ENCODE data around the gene INO80D.
A peak's percentile ranks its signal among the peaks of the same experiment; 100 is the strongest.
"Not testable (repeated sequence)": the region's sequence is repeated elsewhere in the genome, so short reads cannot be mapped to it uniquely, and the experiment has no call there.

The INO80D gene

GRCh38 chr2:206082298-206082843, 3.6 kb downstream of the INO80D start:
- DNase-seq = no peak

- no peak for DNase-seq
These were observed 5.0 kb downstream of the INO80D start for GRCh38 chr2:206080927-206081326.

GRCh38 chr2:206079699-206080465, 6.1 kb downstream of the INO80D start:
- no peak for DNase-seq

GRCh38 chr2:206077879-206078278, 8.1 kb downstream of the INO80D start:
- not testable (repeated sequence) for DNase-seq

GRCh38 chr2:206075113-206075512, 10.9 kb downstream of the INO80D start:
- DNase-seq = peak in 1 of 2 experiments; percentile 2

- DNase-seq = no peak
These were observed 14.2 kb downstream of the INO80D start for GRCh38 chr2:206071807-206072206.

GRCh38 chr2:206069417-206069816, 16.6 kb downstream of the INO80D start:
- no peak for DNase-seq

- no peak for DNase-seq
These were observed 17.8 kb downstream of the INO80D start for GRCh38 chr2:206068207-206068606.

- DNase-seq = no peak
These were observed 21.9 kb downstream of the INO80D start for GRCh38 chr2:206064077-206064476.

- DNase-seq = no peak
These were observed 22.3 kb downstream of the INO80D start for GRCh38 chr2:206063635-206064034.

GRCh38 chr2:206062724-206063123, 23.2 kb downstream of the INO80D start:
- no peak for DNase-seq

- no peak for DNase-seq
These were observed 29.7 kb downstream of the INO80D start for GRCh38 chr2:206056286-206056685.

- DNase-seq = no peak
These were observed 31.0 kb downstream of the INO80D start for GRCh38 chr2:206054952-206055351.

- no peak for DNase-seq
These were observed 34.1 kb downstream of the INO80D start for GRCh38 chr2:206051912-206052311.

- DNase-seq = no peak
These were observed 36.6 kb downstream of the INO80D start for GRCh38 chr2:206049392-206049791.

GRCh38 chr2:206045251-206045650, 40.7 kb downstream of the INO80D start:
- no peak for DNase-seq

GRCh38 chr2:206040525-206040924, 45.4 kb downstream of the INO80D start:
- no peak for DNase-seq

- DNase-seq = not testable (repeated sequence)
These were observed 50.6 kb downstream of the INO80D start for GRCh38 chr2:206035393-206035792.

GRCh38 chr2:206033452-206033851, 52.5 kb downstream of the INO80D start:
- DNase-seq = not testable (repeated sequence)

GRCh38 chr2:206031950-206032567, 53.9 kb downstream of the INO80D start:
- DNase-seq = no peak

GRCh38 chr2:206031162-206031784, 54.7 kb downstream of the INO80D start:
- DNase-seq = no peak

- DNase-seq = no peak
These were observed 57.9 kb downstream of the INO80D start for GRCh38 chr2:206028101-206028500.

- peak in 1 of 2 experiments; percentile 4 for DNase-seq
These were observed 62.8 kb downstream of the INO80D start for GRCh38 chr2:206023183-206023582.

- DNase-seq = no peak
These were observed 65.8 kb downstream of the INO80D start for GRCh38 chr2:206020171-206020570.
